ENCODE results near the gene IL1RL2.

The IL1RL2 gene

DNA sequence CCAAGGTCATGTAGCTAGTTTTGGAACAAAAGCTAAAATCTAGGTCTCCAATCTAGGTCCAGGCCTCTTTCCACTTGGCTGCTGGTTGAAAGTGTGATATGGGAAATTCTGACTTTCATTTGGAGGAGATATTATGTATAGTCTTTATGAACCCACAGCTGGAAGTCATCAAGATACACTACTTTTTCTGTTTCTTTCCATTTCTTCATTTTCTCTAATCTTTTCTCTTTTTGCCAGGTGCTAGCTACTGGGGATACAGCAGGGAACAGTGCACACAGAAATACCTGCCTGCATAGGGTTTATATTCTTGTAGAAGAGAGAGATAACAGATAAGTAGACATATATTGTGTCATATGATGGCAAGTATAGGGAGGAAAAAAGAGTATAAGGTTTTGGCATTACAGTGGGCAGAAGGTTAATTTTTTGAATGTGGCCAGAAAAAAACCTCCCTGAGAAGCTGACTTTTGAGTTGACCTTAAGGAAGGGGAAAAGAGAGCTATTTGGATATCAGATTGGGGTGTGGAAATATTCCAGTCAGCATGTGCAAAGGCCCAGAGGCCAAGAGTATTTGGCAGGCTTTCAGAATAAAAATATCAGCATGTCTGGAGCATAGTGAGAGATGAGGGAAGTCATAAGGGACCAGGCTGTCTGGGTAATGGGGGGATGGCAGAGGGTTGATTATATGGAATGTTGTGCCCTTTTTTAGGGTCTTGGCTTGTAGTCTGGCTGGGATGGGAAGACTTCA lies 28.6 kb upstream of the IL1RL2 start:
- H3K4me3 ChIP-seq (ENCODE audit: low read depth, low read length) = no peak overlapping the region
- DNase-seq (ENCODE audit: low read depth) = no peak
- TF ChIP-seq, protein P1, sequence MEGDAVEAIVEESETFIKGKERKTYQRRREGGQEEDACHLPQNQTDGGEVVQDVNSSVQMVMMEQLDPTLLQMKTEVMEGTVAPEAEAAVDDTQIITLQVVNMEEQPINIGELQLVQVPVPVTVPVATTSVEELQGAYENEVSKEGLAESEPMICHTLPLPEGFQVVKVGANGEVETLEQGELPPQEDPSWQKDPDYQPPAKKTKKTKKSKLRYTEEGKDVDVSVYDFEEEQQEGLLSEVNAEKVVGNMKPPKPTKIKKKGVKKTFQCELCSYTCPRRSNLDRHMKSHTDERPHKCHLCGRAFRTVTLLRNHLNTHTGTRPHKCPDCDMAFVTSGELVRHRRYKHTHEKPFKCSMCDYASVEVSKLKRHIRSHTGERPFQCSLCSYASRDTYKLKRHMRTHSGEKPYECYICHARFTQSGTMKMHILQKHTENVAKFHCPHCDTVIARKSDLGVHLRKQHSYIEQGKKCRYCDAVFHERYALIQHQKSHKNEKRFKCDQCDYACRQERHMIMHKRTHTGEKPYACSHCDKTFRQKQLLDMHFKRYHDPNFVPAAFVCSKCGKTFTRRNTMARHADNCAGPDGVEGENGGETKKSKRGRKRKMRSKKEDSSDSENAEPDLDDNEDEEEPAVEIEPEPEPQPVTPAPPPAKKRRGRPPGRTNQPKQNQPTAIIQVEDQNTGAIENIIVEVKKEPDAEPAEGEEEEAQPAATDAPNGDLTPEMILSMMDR (IDR thresholded peaks at IDR 0.05; ENCODE audit: low read depth, low read length, missing control alignments) = no peak

DNA sequence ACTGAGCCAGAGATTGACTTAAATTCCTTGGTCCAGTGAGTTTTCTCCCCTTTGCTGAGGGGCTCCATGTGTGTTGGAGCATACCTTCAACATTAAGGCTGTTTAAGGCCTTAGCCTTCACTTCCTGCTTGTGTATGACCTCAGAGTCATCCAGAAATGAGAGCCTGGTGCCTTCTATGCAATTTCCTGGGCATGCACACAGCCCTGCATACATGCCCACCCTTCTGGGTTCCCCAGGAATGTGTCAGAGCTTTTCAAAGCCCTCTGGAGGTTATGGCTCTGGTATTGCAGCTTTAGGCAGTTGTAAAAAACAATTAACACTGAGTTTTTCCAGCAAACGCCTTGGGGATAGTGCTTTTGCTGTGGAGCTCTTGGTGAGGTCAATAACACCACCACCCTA lies 27.5 kb upstream of the IL1RL2 start:
- DNase-seq (ENCODE audit: low read depth) = no peak
- no peak overlapping the region for H3K4me3 ChIP-seq (ENCODE audit: low read depth, low read length)
- TF ChIP-seq, protein P1 (IDR thresholded peaks at IDR 0.05; ENCODE audit: low read depth, low read length, missing control alignments) = no peak

DNA sequence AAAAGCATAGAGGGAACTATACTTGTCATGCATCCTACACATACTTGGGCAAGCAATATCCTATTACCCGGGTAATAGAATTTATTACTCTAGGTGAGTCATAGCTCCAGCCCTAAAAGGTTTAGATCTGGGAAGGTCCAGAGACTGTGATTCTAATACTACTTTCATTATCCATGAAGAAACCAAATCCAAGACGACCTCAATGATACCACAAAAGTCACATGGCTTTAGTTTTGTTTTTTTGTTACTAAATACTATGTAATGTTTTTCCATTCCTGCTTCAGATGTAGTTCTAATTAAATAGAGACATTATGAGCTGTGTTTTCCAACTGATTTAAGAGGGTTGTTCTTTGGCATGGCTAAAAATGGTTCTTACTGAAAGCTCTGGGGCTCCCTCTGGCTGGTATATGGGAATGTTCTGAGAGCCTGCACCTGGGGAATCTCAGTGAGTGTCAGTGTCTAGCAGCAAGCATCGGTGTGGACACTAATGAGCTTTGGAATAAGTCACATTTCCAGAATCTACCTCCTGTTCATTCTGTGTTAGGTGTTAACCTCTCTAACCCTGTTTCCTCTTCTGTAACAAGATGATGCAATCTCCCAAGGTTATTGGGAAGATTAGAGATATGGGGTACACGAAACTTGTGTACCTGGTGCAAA lies 20.5 kb upstream of the IL1RL2 start:
- no peak for DNase-seq (ENCODE audit: low read depth)
- TF ChIP-seq, protein P1 (IDR thresholded peaks at IDR 0.05; ENCODE audit: low read depth, low read length, missing control alignments) = no peak
- H3K4me3 ChIP-seq (ENCODE audit: low read depth, low read length) = no peak overlapping the region

DNA sequence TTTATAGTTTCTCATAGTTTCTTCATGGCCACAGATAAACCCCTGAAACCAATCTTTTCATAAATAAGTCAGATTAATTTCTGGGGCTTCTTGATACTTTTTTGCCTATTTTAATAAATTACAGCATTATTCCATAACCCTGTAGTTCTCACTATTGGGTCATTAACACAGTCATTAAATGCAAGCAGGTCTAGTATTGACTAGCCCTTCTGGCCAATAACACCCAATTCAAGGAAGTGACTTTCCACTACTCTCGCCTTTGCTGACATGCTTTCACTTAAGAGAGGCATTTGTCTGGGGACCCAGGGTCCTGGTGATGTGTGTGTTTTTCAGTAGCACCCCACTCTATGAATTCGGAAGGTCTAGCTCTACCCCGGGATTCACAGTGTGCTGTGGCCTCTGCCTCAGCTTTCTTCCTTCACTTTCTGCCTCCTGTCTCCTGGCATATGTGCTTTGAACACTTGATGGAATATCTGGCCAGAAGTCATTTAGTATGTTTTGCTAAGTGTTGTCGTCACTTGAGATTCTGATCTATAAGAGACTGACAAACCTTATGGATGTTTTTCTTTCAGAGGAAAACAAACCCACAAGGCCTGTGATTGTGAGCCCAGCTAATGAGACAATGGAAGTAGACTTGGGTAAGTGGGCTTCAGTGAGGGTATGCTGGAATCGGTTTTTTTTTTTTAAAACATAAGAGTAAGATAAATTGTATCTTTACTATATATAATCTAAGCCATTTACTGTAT lies 18.6 kb upstream of the IL1RL2 start:
- TF ChIP-seq, protein P1 (IDR thresholded peaks at IDR 0.05; ENCODE audit: low read depth, low read length, missing control alignments) = no peak
- DNase-seq (ENCODE audit: low read depth) = no peak
- H3K4me3 ChIP-seq (ENCODE audit: low read depth, low read length) = no peak overlapping the region

DNA sequence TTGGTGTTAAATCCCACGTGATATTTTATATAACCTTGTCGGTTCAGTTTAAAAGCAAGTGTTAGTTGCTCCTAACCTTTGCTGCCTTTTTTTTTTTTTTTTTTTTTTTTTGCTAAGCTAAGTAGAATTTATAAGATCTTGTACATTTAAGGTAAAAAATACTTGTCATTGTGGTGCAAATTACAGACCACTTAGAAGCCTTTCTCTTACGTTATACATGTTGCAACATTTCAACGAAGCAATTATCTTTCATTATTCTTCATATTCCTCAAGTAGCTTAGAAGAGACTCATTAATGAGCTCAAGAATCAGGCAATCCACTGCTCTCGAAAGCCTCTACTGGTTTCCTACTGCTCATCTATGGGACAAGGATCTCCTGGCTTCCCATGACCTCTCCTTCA lies 14.9 kb upstream of the IL1RL2 start:
- no peak for DNase-seq (ENCODE audit: low read depth)
- TF ChIP-seq, protein P1 (IDR thresholded peaks at IDR 0.05; ENCODE audit: low read depth, low read length, missing control alignments) = no peak

DNA sequence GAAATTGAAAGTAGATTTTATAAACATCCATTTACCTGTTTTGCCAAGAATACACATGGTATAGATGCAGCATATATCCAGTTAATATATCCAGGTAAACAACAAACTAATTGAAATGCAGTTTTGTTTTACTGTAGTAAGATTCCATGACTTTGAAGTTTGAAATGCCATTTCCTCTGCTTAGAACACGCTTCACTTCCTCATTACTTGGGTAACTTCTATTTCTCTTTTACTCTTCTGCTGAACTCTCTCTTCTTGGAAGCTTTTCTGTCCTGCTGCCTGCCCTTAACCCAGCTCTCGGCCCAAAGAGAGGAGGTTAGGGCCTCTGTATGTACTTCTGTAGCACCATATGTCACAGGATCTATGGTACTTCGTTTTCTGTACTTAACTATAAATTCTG lies 14.1 kb upstream of the IL1RL2 start:
- TF ChIP-seq, protein P1 (IDR thresholded peaks at IDR 0.05; ENCODE audit: low read depth, low read length, missing control alignments) = no peak
- no peak overlapping the region for H3K4me3 ChIP-seq (ENCODE audit: low read depth, low read length)
- no peak for DNase-seq (ENCODE audit: low read depth)

More for the DNA sequence above, 14.9 kb upstream of the IL1RL2 start:
- H3K4me3 ChIP-seq (ENCODE audit: low read depth, low read length) = no peak overlapping the region
